Dendritic cell treated with granulocyte-macrophage colony-stimulating factor and Interleukin-4, amounts not matched to agents 40 ng/mL and 50 ng/mL, for 4 days (primary cell): ENCODE results near the gene UBR7.
A peak's percentile ranks its signal among the peaks of the same experiment; 100 is the strongest.
"Not testable (repeated sequence)": the region's sequence is repeated elsewhere in the genome, so short reads cannot be mapped to it uniquely, and the experiment has no call there.

ENCODE experiments used
- H3K27ac Mint-ChIP-seq: one replicate; pipeline ENCODE4 v1.8.0; 2022; ENCODE audit warnings: mild to moderate bottlenecking, mixed read lengths
- H3K27me3 Mint-ChIP-seq: one replicate; pipeline ENCODE4 v1.8.0; 2022; ENCODE audit warnings: mild to moderate bottlenecking, mixed read lengths
- H3K36me3 Mint-ChIP-seq: one replicate; pipeline ENCODE4 v1.8.0; 2022; ENCODE audit warnings: low read depth, mixed read lengths
- H3K4me1 Mint-ChIP-seq: one replicate; pipeline ENCODE4 v1.8.0; 2022; ENCODE audit warnings: low read depth, mixed read lengths
- H3K4me3 Mint-ChIP-seq: one replicate; pipeline ENCODE4 v1.8.0; 2022; ENCODE audit warnings: mild to moderate bottlenecking, moderate library complexity, mixed read lengths
- H3K9me3 Mint-ChIP-seq: one replicate; pipeline ENCODE4 v1.8.0; 2022; ENCODE audit warnings: mixed read lengths
- intact Hi-C: fragments of 100-400 bp; cut with micrococcal nuclease; formaldehyde crosslinking; loops from one replicate; pipeline ENCODE4 v1.15.0; 2022

Gene UBR7

GRCh38 chr14:93206793-93207467 is at the start of gene UBR7, which contains the start of gene GON7:
Gene UBR7, plus strand, starts transcription at chr14:93207256. Its CDS starts 36 bp downstream, at chr14:93207292.
Gene GON7, minus strand, starts transcription at chr14:93207065. Its CDS starts 28 bp downstream, at chr14:93207037.
- Mint-ChIP-seq H3K4me3 (peak within 1 kb of the TSS; percentile 99), H3K4me1 (peaks cover 49% of the 10 kb centered on the region), H3K36me3 (peaks cover 28% of the 10 kb centered on the region), H3K27ac (peak within 1 kb of the TSS; percentile 90), H3K27me3 (no peaks in the 10 kb centered on the region), H3K9me3 (no peaks in the 10 kb centered on the region)
- intact Hi-C loops = loop anchor here (1.0 to 5.0 kb wide), 3 partner anchors 22 to 325 kb away; partner anchors contain the start of genes BTBD7 and LYSET

GRCh38 chr14:93158349-93158748 is 48.7 kb upstream of the UBR7 start:
- H3K36me3 Mint-ChIP-seq, intact Hi-C loops, H3K4me1 Mint-ChIP-seq, H3K9me3 Mint-ChIP-seq, H3K4me3 Mint-ChIP-seq, H3K27me3 Mint-ChIP-seq, H3K27ac Mint-ChIP-seq: not testable (repeated sequence)

GRCh38 chr14:93159625-93160352 is 47.3 kb upstream of the UBR7 start:
- intact Hi-C loops, H3K9me3 Mint-ChIP-seq, H3K27ac Mint-ChIP-seq, H3K4me3 Mint-ChIP-seq, H3K4me1 Mint-ChIP-seq, H3K27me3 Mint-ChIP-seq, H3K36me3 Mint-ChIP-seq: not testable (repeated sequence)

GRCh38 chr14:93160353-93160801 is 46.7 kb upstream of the UBR7 start:
- no peaks in the 10 kb centered on the region for H3K36me3 Mint-ChIP-seq
- no peaks in the 10 kb centered on the region for H3K9me3 Mint-ChIP-seq
- no peak overlapping the region for H3K4me3 Mint-ChIP-seq
- H3K27ac Mint-ChIP-seq = no peak overlapping the region
- H3K27me3 Mint-ChIP-seq = no peaks in the 10 kb centered on the region
- intact Hi-C loops = no loop called here
- H3K4me1 Mint-ChIP-seq = peaks cover 6% of the 10 kb centered on the region

GRCh38 chr14:93161411-93161940 is 45.6 kb upstream of the UBR7 start:
- H3K4me1 Mint-ChIP-seq = peaks cover 5% of the 10 kb centered on the region
- no peaks in the 10 kb centered on the region for H3K27me3 Mint-ChIP-seq
- H3K4me3 Mint-ChIP-seq = no peak overlapping the region
- no peaks in the 10 kb centered on the region for H3K36me3 Mint-ChIP-seq
- no peaks in the 10 kb centered on the region for H3K9me3 Mint-ChIP-seq
- H3K27ac Mint-ChIP-seq = no peak overlapping the region
- intact Hi-C loops = no loop called here

GRCh38 chr14:93163564-93163963 is 43.5 kb upstream of the UBR7 start:
- intact Hi-C loops = no loop called here
- no peaks in the 10 kb centered on the region for H3K27me3 Mint-ChIP-seq
- H3K4me3 Mint-ChIP-seq = no peak overlapping the region
- H3K36me3 Mint-ChIP-seq = no peaks in the 10 kb centered on the region
- no peaks in the 10 kb centered on the region for H3K9me3 Mint-ChIP-seq
- no peak overlapping the region for H3K27ac Mint-ChIP-seq
- no peaks in the 10 kb centered on the region for H3K4me1 Mint-ChIP-seq

- H3K9me3 Mint-ChIP-seq, H3K36me3 Mint-ChIP-seq, H3K4me3 Mint-ChIP-seq, H3K27me3 Mint-ChIP-seq, intact Hi-C loops, H3K27ac Mint-ChIP-seq, H3K4me1 Mint-ChIP-seq: not testable (repeated sequence)
These were observed 41.5 kb upstream of the UBR7 start for GRCh38 chr14:93165271-93166265.

- not testable (repeated sequence) for H3K4me1 Mint-ChIP-seq, H3K9me3 Mint-ChIP-seq, H3K27ac Mint-ChIP-seq
These were observed 38.4 kb upstream of the UBR7 start for GRCh38 chr14:93168610-93169009.

GRCh38 chr14:93169619-93170018 is 37.4 kb upstream of the UBR7 start:
- H3K9me3 Mint-ChIP-seq, H3K27ac Mint-ChIP-seq, H3K4me1 Mint-ChIP-seq, H3K27me3 Mint-ChIP-seq, H3K36me3 Mint-ChIP-seq, intact Hi-C loops, H3K4me3 Mint-ChIP-seq: not testable (repeated sequence)

More at GRCh38 chr14:93168610-93169009, 38.4 kb upstream of the UBR7 start:
- H3K4me3 Mint-ChIP-seq, H3K36me3 Mint-ChIP-seq, H3K27me3 Mint-ChIP-seq, intact Hi-C loops: not testable (repeated sequence)

GRCh38 chr14:93170141-93170540 is 36.9 kb upstream of the UBR7 start:
- H3K27ac Mint-ChIP-seq, H3K27me3 Mint-ChIP-seq, intact Hi-C loops, H3K36me3 Mint-ChIP-seq, H3K4me3 Mint-ChIP-seq, H3K4me1 Mint-ChIP-seq, H3K9me3 Mint-ChIP-seq: not testable (repeated sequence)

GRCh38 chr14:93171376-93171775 is 35.7 kb upstream of the UBR7 start:
- Mint-ChIP-seq H3K27ac (no peak overlapping the region), H3K4me3 (no peak overlapping the region), H3K27me3 (peaks cover 6% of the 10 kb centered on the region), H3K9me3 (no peaks in the 10 kb centered on the region), H3K4me1 (no peaks in the 10 kb centered on the region), H3K36me3 (no peaks in the 10 kb centered on the region)
- intact Hi-C loops = no loop called here

- Mint-ChIP-seq H3K9me3 (no peaks in the 10 kb centered on the region), H3K27ac (no peak overlapping the region), H3K36me3 (no peaks in the 10 kb centered on the region), H3K4me1 (peaks cover 6% of the 10 kb centered on the region), H3K4me3 (no peak overlapping the region), H3K27me3 (peaks cover 6% of the 10 kb centered on the region)
- intact Hi-C loops = no loop called here
These were observed 33.1 kb upstream of the UBR7 start for GRCh38 chr14:93173943-93174395.

- H3K27ac Mint-ChIP-seq, H3K4me3 Mint-ChIP-seq, H3K36me3 Mint-ChIP-seq, H3K4me1 Mint-ChIP-seq, H3K27me3 Mint-ChIP-seq, H3K9me3 Mint-ChIP-seq: not testable (repeated sequence)
- intact Hi-C loops = loop anchor here (5.0 kb wide), 1 partner anchor 222 kb away; no protein-coding TSS in a partner anchor
These were observed 32.3 kb upstream of the UBR7 start for GRCh38 chr14:93174731-93175130.
